ENCODE results near the gene PCP4L1.
"Not testable (repeated sequence)": the region's sequence is repeated elsewhere in the genome, so short reads cannot be mapped to it uniquely, and the experiment has no call there.

The PCP4L1 gene

GRCh38 chr1:161258439-161259344 lies at the start of gene PCP4L1:
TSS of gene PCP4L1 (plus strand) at chr1:161258745. CDS start at chr1:161258975, 230 bp downstream.
- no peak for FAIRE-seq

DNA sequence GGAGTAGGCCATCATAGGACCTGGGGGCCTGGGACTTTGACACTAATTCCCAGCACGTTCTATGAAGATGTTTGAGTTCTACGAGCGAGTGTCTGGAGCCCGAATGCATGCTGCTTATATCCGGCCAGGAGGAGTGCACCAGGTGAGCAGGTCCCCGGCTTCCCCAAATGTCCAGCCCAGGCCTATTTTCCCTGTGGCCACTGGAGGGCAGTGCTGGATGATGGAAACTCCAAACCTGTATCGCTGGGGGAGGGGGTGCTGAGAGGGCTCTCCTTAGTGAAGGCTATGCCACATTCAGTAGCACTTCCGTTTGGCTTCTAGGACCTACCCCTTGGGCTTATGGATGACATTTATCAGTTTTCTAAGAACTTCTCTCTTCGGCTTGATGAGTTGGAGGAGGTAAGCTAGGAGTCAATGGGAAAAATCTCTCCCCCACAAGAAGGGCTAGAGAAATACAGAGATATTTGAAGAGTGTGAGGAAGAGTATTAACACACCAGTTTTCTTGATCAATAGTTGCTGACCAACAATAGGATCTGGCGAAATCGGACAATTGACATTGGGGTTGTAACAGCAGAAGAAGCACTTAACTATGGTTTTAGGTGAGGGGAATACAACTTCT lies 48.6 kb upstream of the PCP4L1 start:
- FAIRE-seq: peak; percentile 47

DNA sequence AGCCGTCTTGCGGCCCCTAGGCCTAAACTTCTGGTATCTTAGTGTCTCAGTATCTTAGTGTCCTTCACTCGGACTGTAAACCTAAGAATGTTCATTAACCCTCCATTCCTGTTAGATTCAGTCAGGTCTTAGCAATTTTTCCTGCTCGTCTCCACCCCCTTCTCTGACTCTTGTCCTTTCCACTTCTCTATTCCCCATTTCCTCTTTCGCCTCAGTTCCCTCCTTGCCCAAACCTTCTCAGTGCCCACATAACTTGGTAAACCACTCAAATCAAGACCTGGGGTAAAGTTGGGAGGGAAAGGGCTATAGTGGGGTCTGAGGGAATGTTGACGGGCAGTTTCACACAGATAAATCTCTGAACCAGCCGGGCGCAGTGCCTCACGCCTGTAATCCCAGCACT lies 44.2 kb upstream of the PCP4L1 start:
- FAIRE-seq: no peak

DNA sequence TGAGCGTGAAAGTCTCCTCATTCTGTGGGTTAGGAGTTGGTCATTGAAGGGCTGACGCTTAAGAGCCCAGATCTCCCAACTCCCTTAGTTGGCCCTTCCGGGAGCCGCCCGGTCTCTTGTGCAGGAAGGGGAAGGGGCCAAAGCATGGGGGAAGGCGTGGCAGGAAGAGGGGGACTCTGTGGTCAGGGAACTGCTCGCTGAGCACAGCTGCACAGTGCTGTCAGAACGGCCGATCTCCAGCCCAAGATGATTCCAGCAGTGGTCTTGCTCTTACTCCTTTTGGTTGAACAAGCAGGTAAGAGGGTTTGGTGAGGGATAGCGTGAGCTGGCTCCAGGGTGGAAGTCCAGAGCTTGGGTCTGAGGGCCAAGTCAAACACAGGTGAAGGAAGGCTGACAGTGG lies 43.5 kb upstream of the PCP4L1 start, which contains the start of gene FCER1G:
TSS of gene FCER1G (plus strand) at position 220 of the 400 bp plus-strand sequence. CDS start at position 247, 27 bp downstream.
- FAIRE-seq: no peak

- FAIRE-seq: no peak
Measured at GRCh38 chr1:161216945-161217712, 41.4 kb upstream of the PCP4L1 start.

- FAIRE-seq: no peak
Measured at GRCh38 chr1:161217831-161218230, 40.7 kb upstream of the PCP4L1 start.

DNA sequence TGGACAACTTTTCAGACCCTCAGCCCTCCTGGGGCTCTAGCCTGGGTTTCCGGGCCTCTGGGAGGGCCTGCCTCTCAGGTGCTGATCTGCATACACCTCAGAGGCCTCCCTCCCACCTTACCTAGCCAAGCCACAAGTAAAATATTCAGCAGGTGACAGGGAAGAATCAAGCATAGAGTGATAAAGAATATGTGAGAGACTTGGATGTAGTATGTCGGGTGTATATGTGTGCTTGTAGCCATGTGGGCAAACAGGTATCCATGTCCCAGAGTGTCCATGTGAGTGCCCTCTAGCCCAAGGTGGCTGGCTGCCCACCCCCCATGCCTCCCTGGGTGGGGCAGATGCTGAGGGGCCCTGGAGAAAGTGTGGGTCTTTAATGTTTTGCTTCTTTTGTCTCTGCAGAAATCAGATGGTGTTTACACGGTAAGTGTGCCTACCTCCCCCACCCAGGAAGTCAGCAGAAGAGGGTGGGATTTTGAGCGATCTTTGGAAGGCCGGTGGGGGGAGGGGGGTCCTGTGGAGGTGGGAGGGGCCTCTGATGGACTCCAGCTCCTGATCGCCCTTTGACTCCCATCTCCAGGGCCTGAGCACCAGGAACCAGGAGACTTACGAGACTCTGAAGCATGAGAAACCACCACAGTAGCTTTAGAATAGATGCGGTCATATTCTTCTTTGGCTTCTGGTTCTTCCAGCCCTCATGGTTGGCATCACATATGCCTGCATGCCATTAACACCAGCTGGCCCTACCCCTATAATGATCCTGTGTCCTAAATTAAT lies 40.1 kb upstream of the PCP4L1 start:
- no peak for FAIRE-seq

GRCh38 chr1:161219078-161219892 lies 39.3 kb upstream of the PCP4L1 start:
- no peak for FAIRE-seq

- no peak for FAIRE-seq
Measured at GRCh38 chr1:161220002-161220401, 38.5 kb upstream of the PCP4L1 start.

DNA sequence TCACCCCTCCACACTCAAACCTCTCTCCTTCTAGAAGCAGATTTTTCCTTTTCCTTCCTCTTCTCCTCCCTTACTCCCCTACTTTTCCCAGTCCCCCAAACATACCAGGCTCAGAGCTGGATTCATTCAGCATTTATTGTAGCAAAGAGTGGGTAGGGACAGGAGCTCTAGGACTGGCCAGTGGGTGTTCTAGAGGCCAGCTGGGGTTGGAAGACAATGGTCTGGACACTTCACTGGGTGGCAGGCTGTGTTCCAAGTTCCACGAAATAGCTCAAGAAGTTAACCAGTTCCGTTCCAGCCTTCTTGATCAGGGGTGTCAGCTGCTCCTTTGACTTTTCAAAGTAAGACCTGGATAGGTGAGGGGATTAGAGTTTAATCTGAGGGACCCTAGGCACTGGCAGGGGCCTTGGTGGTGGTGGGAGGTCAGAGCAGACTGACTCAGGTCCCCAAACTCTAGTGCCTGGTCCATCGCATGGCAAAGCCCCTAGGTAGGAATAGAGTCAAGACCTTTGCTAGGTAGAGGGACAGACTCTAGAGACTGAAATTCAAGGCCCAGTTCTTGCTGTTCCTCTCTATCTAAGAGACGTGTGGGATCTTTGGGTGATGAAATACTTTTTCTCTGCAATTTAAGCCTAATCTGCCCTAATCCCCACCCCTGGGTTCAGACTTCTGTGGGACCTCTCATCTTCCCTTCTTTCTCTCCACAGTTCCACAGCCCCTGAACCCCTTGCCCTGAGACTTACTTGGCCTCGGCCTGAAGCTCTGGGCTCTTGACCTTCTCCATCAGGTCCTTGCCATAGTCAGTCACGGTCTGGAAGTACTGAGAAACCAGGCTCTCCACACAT lies 36.1 kb upstream of the PCP4L1 start:
- FAIRE-seq: no peak

- FAIRE-seq: no peak
Measured at GRCh38 chr1:161223805-161224694, 34.5 kb upstream of the PCP4L1 start.

GRCh38 chr1:161224695-161225087 lies 33.9 kb upstream of the PCP4L1 start:
- FAIRE-seq: not testable (repeated sequence)

DNA sequence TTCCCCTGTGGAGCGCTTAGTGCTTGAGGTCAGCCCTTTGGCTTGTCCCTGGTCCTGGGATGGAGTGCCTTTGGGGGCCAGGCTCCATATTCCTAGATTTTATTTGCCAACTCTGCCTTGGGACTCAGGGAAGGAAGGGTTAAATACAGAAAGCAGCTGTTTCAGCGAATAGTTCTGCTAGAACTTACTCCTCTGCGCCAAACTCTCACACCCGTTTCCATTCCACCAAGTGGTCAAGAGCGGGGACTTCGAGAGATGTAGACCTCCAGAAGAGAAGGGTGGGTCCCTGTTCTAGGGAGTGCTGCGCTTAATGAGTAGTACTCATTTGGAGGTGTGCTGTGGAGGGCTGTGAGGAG lies 33.4 kb upstream of the PCP4L1 start:
- FAIRE-seq: no peak

- FAIRE-seq: peak; percentile 100
Measured at GRCh38 chr1:161225534-161226319, 32.8 kb upstream of the PCP4L1 start, which contains the start of gene TOMM40L. TSS of gene TOMM40L (plus strand) at chr1:161226060. CDS start at chr1:161226490, 430 bp downstream.

DNA sequence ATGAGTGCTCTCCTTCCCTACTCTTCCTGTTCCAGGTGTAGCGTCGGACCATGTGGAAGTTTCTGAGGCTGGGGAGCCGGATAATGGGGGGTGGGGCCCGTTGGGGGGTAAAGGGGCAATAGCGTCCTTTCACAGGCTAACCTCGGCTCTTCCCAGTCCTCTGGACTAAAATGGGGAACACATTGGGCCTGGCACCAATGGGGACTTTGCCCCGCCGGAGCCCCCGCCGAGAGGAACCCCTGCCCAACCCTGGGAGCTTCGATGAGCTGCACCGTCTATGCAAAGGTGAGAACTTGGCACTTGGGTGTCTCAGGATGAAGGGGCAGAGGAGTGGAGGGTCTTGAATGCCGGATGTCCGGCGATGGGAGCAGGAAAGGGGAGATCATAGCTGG lies 32.2 kb upstream of the PCP4L1 start:
- no peak for FAIRE-seq

- FAIRE-seq: no peak
Measured at GRCh38 chr1:161226759-161227158, 31.8 kb upstream of the PCP4L1 start.

DNA sequence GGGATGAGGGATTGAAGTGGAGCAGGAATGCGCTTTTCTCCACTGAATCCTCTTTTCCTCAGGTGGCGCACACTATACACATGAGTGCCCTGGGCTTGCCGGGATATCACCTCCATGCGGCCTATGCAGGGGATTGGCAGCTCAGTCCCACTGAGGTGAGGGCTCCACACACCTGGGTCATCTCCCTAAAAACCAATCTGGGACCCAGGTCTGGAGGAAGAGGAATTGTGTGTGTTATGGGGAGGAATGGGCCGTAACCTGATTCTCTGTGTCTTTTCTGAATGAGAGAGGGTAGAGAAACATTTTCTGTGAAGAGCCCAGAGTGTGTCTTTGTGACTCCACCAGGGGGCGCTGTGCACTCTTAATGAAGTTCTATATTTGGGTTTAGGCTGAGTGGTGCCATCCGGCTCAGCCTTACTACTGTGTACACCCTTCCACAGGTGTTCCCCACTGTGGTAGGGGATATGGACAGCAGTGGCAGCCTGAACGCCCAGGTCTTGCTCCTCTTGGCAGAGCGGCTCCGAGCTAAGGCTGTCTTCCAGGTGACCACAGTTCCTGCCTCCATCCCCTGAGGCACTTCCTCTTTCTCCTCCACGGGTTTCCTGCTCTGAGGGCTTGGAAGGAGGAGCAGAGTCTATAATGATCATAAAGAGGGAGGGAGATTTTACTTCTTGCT lies 31.2 kb upstream of the PCP4L1 start:
- FAIRE-seq: peak; percentile 89

DNA sequence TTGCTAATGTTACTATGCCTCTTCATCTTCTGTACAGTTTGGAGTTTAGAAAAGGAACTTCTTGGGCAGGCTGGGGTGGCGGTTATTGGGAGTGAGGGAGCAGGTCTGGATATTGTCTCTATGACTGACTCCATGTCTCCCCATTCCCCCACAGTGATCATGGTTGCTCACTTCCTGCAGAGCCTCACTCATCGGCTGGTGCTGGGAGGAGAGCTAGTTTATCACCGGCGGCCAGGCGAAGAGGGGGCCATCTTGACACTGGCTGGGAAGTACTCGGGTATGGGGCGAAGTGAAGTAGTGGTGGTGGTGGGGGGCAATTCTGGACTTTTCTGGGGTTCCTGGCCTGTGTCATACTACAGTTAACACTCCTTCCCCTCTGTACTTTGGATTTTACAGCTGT lies 30.5 kb upstream of the PCP4L1 start:
- no peak for FAIRE-seq

Measured in TTC549 (cell line).